ENCODE data around the gene TMEM43.

GRCh38 chr3:14092464-14092863 lies 32.4 kb upstream of the TMEM43 start:
- TF ChIP-seq, protein P1, sequence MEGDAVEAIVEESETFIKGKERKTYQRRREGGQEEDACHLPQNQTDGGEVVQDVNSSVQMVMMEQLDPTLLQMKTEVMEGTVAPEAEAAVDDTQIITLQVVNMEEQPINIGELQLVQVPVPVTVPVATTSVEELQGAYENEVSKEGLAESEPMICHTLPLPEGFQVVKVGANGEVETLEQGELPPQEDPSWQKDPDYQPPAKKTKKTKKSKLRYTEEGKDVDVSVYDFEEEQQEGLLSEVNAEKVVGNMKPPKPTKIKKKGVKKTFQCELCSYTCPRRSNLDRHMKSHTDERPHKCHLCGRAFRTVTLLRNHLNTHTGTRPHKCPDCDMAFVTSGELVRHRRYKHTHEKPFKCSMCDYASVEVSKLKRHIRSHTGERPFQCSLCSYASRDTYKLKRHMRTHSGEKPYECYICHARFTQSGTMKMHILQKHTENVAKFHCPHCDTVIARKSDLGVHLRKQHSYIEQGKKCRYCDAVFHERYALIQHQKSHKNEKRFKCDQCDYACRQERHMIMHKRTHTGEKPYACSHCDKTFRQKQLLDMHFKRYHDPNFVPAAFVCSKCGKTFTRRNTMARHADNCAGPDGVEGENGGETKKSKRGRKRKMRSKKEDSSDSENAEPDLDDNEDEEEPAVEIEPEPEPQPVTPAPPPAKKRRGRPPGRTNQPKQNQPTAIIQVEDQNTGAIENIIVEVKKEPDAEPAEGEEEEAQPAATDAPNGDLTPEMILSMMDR (optimal IDR thresholded peaks at IDR 0.05 in 1 of 3, IDR thresholded peaks at IDR 0.05 in 1 of 3, conservative IDR thresholded peaks at IDR 0.05 in 1 of 3; ENCODE audit: extremely low read depth in 1 of 3, insufficient read depth in 2 of 3, low read length in 3 of 3): no peak
- no peak for TF ChIP-seq EZH2 (IDR thresholded peaks at IDR 0.05; ENCODE audit: low read length)

All from keratinocyte (primary cell).